H9 (cell line): ENCODE data around the gene STMN1. TPM values are rescaled to one million over a fixed set of nuclear protein-coding genes. Genes with fewer than 3 reads are reported as not detected.

ENCODE experiments used
- DNase-seq: peaks from one replicate; pipeline ENCODE4 v3.0.0-alpha.2; 2017
- H2AFZ ChIP-seq: one replicate; pipeline ENCODE4 v1.6.1; 2013; ENCODE audit warnings: mild to moderate bottlenecking, low read length, control low read depth, moderate library complexity
- H2AK5ac ChIP-seq: 2 replicates; pipeline ENCODE4 v1.6.1; 2013; ENCODE audit warnings: low read length, control low read depth, mixed read lengths; ENCODE audit not compliant: insufficient read length
- H2BK120ac ChIP-seq: one replicate; pipeline ENCODE4 v1.6.1; 2013; ENCODE audit warnings: low read depth, mild to moderate bottlenecking, low read length, control low read depth, inconsistent platforms; ENCODE audit not compliant: poor library complexity, severe bottlenecking
- H2BK12ac ChIP-seq: 2 replicates; pipeline ENCODE4 v1.6.1; 2013; ENCODE audit warnings: low read length, control low read depth, mixed read lengths, low read depth; ENCODE audit not compliant: insufficient read length
- H2BK15ac ChIP-seq: 2 replicates; pipeline ENCODE4 v1.6.1; 2013; ENCODE audit warnings: low read depth, low read length, control low read depth
- H2BK20ac ChIP-seq: one replicate; pipeline ENCODE4 v1.6.1; 2013; ENCODE audit warnings: low read depth, mild to moderate bottlenecking, low read length, control low read depth, inconsistent platforms; ENCODE audit not compliant: poor library complexity, severe bottlenecking
- H2BK5ac ChIP-seq: 2 replicates; pipeline ENCODE4 v1.6.1; 2013; ENCODE audit warnings: low read length, control low read depth, mixed read lengths; ENCODE audit not compliant: insufficient read length
- H3K14ac ChIP-seq: 2 replicates; pipeline ENCODE4 v1.6.1; 2013; ENCODE audit warnings: low read length, control low read depth; ENCODE audit not compliant: insufficient read depth
- H3K18ac ChIP-seq: 2 replicates; pipeline ENCODE4 v1.6.1; 2013; ENCODE audit warnings: low read depth, mild to moderate bottlenecking, mixed read lengths, low read length, control low read depth; ENCODE audit not compliant: insufficient read length
- H3K23ac ChIP-seq: 2 replicates; pipeline ENCODE4 v1.6.1; 2013; ENCODE audit warnings: low read length, control low read depth, mixed read lengths, low read depth; ENCODE audit not compliant: insufficient read length
- H3K23me2 ChIP-seq: 2 replicates; pipeline ENCODE4 v1.6.1; 2013; ENCODE audit warnings: low read depth, mild to moderate bottlenecking, mixed read lengths, low read length, control low read depth; ENCODE audit not compliant: insufficient read length, poor library complexity, severe bottlenecking
- H3K27ac ChIP-seq: 2 replicates; pipeline ENCODE4 v1.5.1; 2013; ENCODE audit warnings: low read length, control low read depth, mixed read lengths, low read depth; ENCODE audit not compliant: insufficient read length
- H3K27me3 ChIP-seq: 2 replicates; pipeline ENCODE4 v1.6.1; 2013; ENCODE audit warnings: low read length, control low read depth, inconsistent platforms; ENCODE audit not compliant: insufficient read depth
- H3K4ac ChIP-seq: 2 replicates; pipeline ENCODE4 v1.6.1; 2013; ENCODE audit warnings: low read depth, mild to moderate bottlenecking, control low read depth, inconsistent platforms, low read length, moderate library complexity
- H3K4me1 ChIP-seq: 2 replicates; pipeline ENCODE4 v1.6.1; 2013; ENCODE audit warnings: low read length, control low read depth, inconsistent platforms; ENCODE audit not compliant: insufficient read depth
- H3K4me2 ChIP-seq: 2 replicates; pipeline ENCODE4 v1.6.1; 2013; ENCODE audit warnings: low read length, control low read depth, mixed read lengths; ENCODE audit not compliant: insufficient read length, insufficient read depth
- H3K56ac ChIP-seq: 2 replicates; pipeline ENCODE4 v1.6.1; 2013; ENCODE audit warnings: low read depth, mild to moderate bottlenecking, mixed read lengths, low read length, control low read depth; ENCODE audit not compliant: insufficient read length
- H3K79me1 ChIP-seq: 2 replicates; pipeline ENCODE4 v1.6.1; 2013; ENCODE audit warnings: low read depth, mild to moderate bottlenecking, moderate library complexity, low read length, control low read depth, inconsistent platforms; ENCODE audit not compliant: insufficient read depth, poor library complexity, severe bottlenecking
- H3K79me2 ChIP-seq: 2 replicates; pipeline ENCODE4 v1.6.1; 2013; ENCODE audit warnings: low read length, control low read depth, inconsistent platforms; ENCODE audit not compliant: insufficient read depth
- H3K9ac ChIP-seq: 2 replicates; pipeline ENCODE4 v1.6.1; 2013; ENCODE audit warnings: low read length, control low read depth, mixed read lengths; ENCODE audit not compliant: insufficient read length; ENCODE audit errors: extremely low read depth
- H3K9me3 ChIP-seq: one replicate; pipeline ENCODE4 v1.6.1; 2013; ENCODE audit warnings: low read depth, low read length, inconsistent platforms; ENCODE audit not compliant: control insufficient read depth
- H3T11ph ChIP-seq: one replicate; pipeline ENCODE4 v1.6.1; 2013; ENCODE audit warnings: mild to moderate bottlenecking, low read length, control low read depth, inconsistent platforms
- H4K20me1 ChIP-seq: one replicate; pipeline ENCODE4 v1.6.1; 2013; ENCODE audit not compliant: control insufficient read depth, insufficient read length, insufficient read depth
- H4K5ac ChIP-seq: 2 replicates; pipeline ENCODE4 v1.6.1; 2013; ENCODE audit warnings: low read depth, mild to moderate bottlenecking, mixed read lengths, low read length, control low read depth; ENCODE audit not compliant: insufficient read length
- H4K8ac ChIP-seq: replicated peaks from 2 replicates; pipeline ENCODE4 v1.6.1; 2013; ENCODE audit warnings: low read length, control low read depth, mixed read lengths, low read depth; ENCODE audit not compliant: insufficient read length
- H4K91ac ChIP-seq: 2 replicates; pipeline ENCODE4 v1.6.1; 2013; ENCODE audit warnings: low read depth, mild to moderate bottlenecking, moderate library complexity, mixed read lengths, low read length, control low read depth; ENCODE audit not compliant: insufficient read length
- H3K27ac Mint-ChIP-seq, 3 experiments: 2 replicates in 2 of 3; 3 replicates in 1 of 3; pipeline ENCODE4 v1.8.0; 2020 to 2021; ENCODE audit warnings: mixed read lengths in 3 of 3, mild to moderate bottlenecking in 1 of 3, moderate library complexity in 1 of 3
- H3K27me3 Mint-ChIP-seq: 2 replicates; pipeline ENCODE4 v1.8.0; 2021; ENCODE audit warnings: low read depth, mild to moderate bottlenecking, moderate library complexity, mixed read lengths
- H3K36me3 Mint-ChIP-seq, 3 experiments: 2 replicates in 2 of 3; 3 replicates in 1 of 3; pipeline ENCODE4 v1.8.0; 2020 to 2021; ENCODE audit warnings: low read depth in 3 of 3, mixed read lengths in 3 of 3; ENCODE audit not compliant: insufficient read depth in 1 of 3
- H3K4me1 Mint-ChIP-seq, 2 experiments: 2 replicates each; pipeline ENCODE4 v1.8.0; 2020; ENCODE audit warnings: mixed read lengths in 2 of 2
- H3K4me3 Mint-ChIP-seq, 2 experiments: 2 replicates in 1 of 2; 3 replicates in 1 of 2; pipeline ENCODE4 v1.8.0; 2020 to 2021; ENCODE audit warnings: mild to moderate bottlenecking in 2 of 2, mixed read lengths in 2 of 2, moderate library complexity in 1 of 2
- H3K9me3 Mint-ChIP-seq, 2 experiments: 2 replicates in 1 of 2; 3 replicates in 1 of 2; pipeline ENCODE4 v1.8.0; 2020; ENCODE audit warnings: mild to moderate bottlenecking in 2 of 2, mixed read lengths in 2 of 2, moderate library complexity in 1 of 2
- CTCF ChIP-seq: fragments of 200-600 bp; sonication (generic); conservative IDR thresholded peaks from 3 replicates; pipeline ENCODE4 v1.8.0; 2021; ENCODE audit warnings: antibody characterized with exemption, mild to moderate bottlenecking
- total RNA-seq: library from RNA; stranded (reverse); gene quantifications from 2 replicates; pipeline ENCODE4 v1.2.1, GENCODE V29; 2021

Gene STMN1
- total RNA-seq, 1 experiment from 2014 or later: 500 TPM

- Histone ChIP-seq H2BK5ac (no peak overlapping the region), H3K23ac (no peak overlapping the region), H3K79me1 (no peaks in the 10 kb centered on the region), H2BK20ac (no peak overlapping the region), H3K9me3 (no peaks in the 10 kb centered on the region), H3K18ac (no peak overlapping the region), H2AFZ (no peak overlapping the region), H4K8ac (no peak overlapping the region), H3K4me1 (no peaks in the 10 kb centered on the region; the same call in 1 of the 2 replicates), H2BK12ac (no peak overlapping the region), H3K14ac (no peak overlapping the region), H3K23me2 (no peaks in the 10 kb centered on the region), H3K4ac (no peak overlapping the region), H4K20me1 (no peaks in the 10 kb centered on the region), H3T11ph (no peak overlapping the region), H2BK15ac (no peak overlapping the region), H3K79me2 (no peaks in the 10 kb centered on the region), H2AK5ac (no peak overlapping the region), H3K9ac (no peak overlapping the region), H3K56ac (no peak overlapping the region), H2BK120ac (no peak overlapping the region), H4K91ac (no peak overlapping the region), H4K5ac (no peak overlapping the region), H3K27ac (no peak overlapping the region), H3K4me2 (no peak overlapping the region), H3K27me3 (no peaks in the 10 kb centered on the region)
- H3K27me3 Mint-ChIP-seq: peaks cover 15% of the 10 kb centered on the region
- H3K4me3 Mint-ChIP-seq: no peak overlapping the region
- DNase-seq: no peak
- peaks cover 11 to 12% of the 10 kb centered on the region in 2 experiments for H3K4me1 Mint-ChIP-seq
- no peak overlapping the region for H3K27ac Mint-ChIP-seq
- no peak for TF ChIP-seq CTCF
- H3K9me3 Mint-ChIP-seq: no peaks in the 10 kb centered on the region
- H3K36me3 Mint-ChIP-seq: no peaks in the 10 kb centered on the region; a peak in 1 of 7 replicates
Measured at GRCh38 chr1:25913206-25913605, 7.0 kb upstream of the STMN1 start.
